H1 (cell line): Measurements from ENCODE around the gene CAPN14. TPM values are rescaled to one million over a fixed set of nuclear protein-coding genes. Genes with fewer than 3 reads are reported as not detected.

ENCODE experiments used
- CTCF ChIA-PET: fragments of 300-600 bp; sonication (Branson Sonifier 250); formaldehyde crosslinking; loops from one replicate; lab custom pipeline; 2021; ENCODE audit not compliant: partially characterized antibody; lab: Charles Lee
- POLR2A ChIA-PET: fragments of 300-600 bp; sonication (Branson Sonifier 250); formaldehyde crosslinking; loops from one replicate; lab custom pipeline; 2021; ENCODE audit warnings: inconsistent platforms; ENCODE audit not compliant: partially characterized antibody; lab: Charles Lee
- DNase-seq, 2 experiments: peaks; one replicate each; pipeline versions ENCODE4 v3.0.0 to v3.0.0-alpha.2; 2010 to 2022; ENCODE audit warnings: low spot score in 2 of 2, low read depth in 1 of 2, mixed read lengths in 1 of 2
- FAIRE-seq: peaks from 2 replicates; lab custom pipeline; 2011; peaks lifted over from hg19 to GRCh38; lab: Jason Lieb, UNC
- H2AFZ ChIP-seq: 2 replicates; pipeline ENCODE4 v1.8.1; 2012; ENCODE audit warnings: low read length, inconsistent platforms
- H2AK5ac ChIP-seq: 2 replicates; pipeline ENCODE4 v1.6.1; 2013; ENCODE audit warnings: low read depth, low read length
- H2BK120ac ChIP-seq: replicated peaks from 2 replicates; pipeline ENCODE3; 2013; ENCODE audit warnings: low read depth, low read length, inconsistent platforms
- H2BK12ac ChIP-seq: 2 replicates; pipeline ENCODE4 v1.6.1; 2013; ENCODE audit warnings: low read depth, low read length
- H2BK15ac ChIP-seq: 2 replicates; pipeline ENCODE4 v1.6.1; 2013; ENCODE audit warnings: low read length
- H2BK20ac ChIP-seq: 2 replicates; pipeline ENCODE4 v1.6.1; 2013; ENCODE audit warnings: low read length
- H2BK5ac ChIP-seq: 2 replicates; pipeline ENCODE4 v1.6.1; 2013; ENCODE audit warnings: low read depth, low read length
- H3K14ac ChIP-seq: 2 replicates; pipeline ENCODE4 v1.6.1; 2013; ENCODE audit warnings: inconsistent platforms; ENCODE audit not compliant: insufficient read length
- H3K18ac ChIP-seq: 2 replicates; pipeline ENCODE4 v1.6.1; 2013; ENCODE audit warnings: low read length; ENCODE audit errors: extremely low read depth
- H3K23ac ChIP-seq: 2 replicates; pipeline ENCODE4 v1.6.1; 2013; ENCODE audit warnings: inconsistent platforms; ENCODE audit not compliant: insufficient read length
- H3K23me2 ChIP-seq: 2 replicates; pipeline ENCODE4 v1.6.1; 2013; ENCODE audit warnings: low read depth, low read length
- H3K27ac ChIP-seq: 2 replicates; pipeline ENCODE4 v1.6.1; 2011; ENCODE audit warnings: low read depth, low read length, inconsistent platforms
- H3K27me3 ChIP-seq, 4 experiments: replicated peaks in 1 of 4; 1 replicate in 1 of 4; 2 replicates in 3 of 4; pipeline versions ENCODE4 v1.6.1 to v1.8.1; 2011 to 2013; ENCODE audit warnings: low read length in 3 of 4, mild to moderate bottlenecking in 3 of 4, inconsistent platforms in 2 of 4, mixed read lengths in 2 of 4, moderate library complexity in 1 of 4; ENCODE audit not compliant: control insufficient read depth in 3 of 4, insufficient read depth in 3 of 4; ENCODE audit errors: extremely low read depth in 1 of 4
- H3K36me3 ChIP-seq, 4 experiments: 2 replicates each; pipeline versions ENCODE4 v1.6.1 to v1.8.1; 2011 to 2013; ENCODE audit warnings: mild to moderate bottlenecking in 4 of 4, low read length in 3 of 4, moderate library complexity in 2 of 4, control low read depth in 1 of 4, inconsistent platforms in 1 of 4; ENCODE audit not compliant: insufficient read depth in 4 of 4, control insufficient read depth in 2 of 4
- H3K4ac ChIP-seq: replicated peaks from 2 replicates; pipeline ENCODE3; 2013; ENCODE audit warnings: low read length, low read depth, mixed read lengths, inconsistent platforms; ENCODE audit not compliant: insufficient read length
- H3K4me1 ChIP-seq, 4 experiments: replicated peaks in 1 of 4; 1 replicate in 1 of 4; 2 replicates in 3 of 4; pipeline versions ENCODE4 v1.6.1 to v1.8.1; 2011 to 2013; ENCODE audit warnings: low read length in 3 of 4, inconsistent platforms in 2 of 4, mixed read lengths in 1 of 4; ENCODE audit not compliant: insufficient read depth in 4 of 4, control insufficient read depth in 3 of 4
- H3K4me2 ChIP-seq, 2 experiments: 2 replicates each; pipeline versions ENCODE4 v1.6.1 to v1.8.1; 2011 to 2013; ENCODE audit warnings: low read depth in 2 of 2, low read length in 2 of 2, control low read depth in 1 of 2, inconsistent platforms in 1 of 2, mild to moderate bottlenecking in 1 of 2; ENCODE audit not compliant: insufficient read depth in 1 of 2
- H3K4me3 ChIP-seq, 4 experiments: fragments of 200-600, 300-600 bp in 1 of 4; sonication (generic), shearing (Covaris generic), sonication (Bioruptor Twin) in 1 of 4; 2 replicates each; pipeline versions ENCODE4 v1.5.1 to v1.8.1; 2011 to 2016; ENCODE audit warnings: low read length in 4 of 4, low read depth in 3 of 4, control low read depth in 2 of 4, inconsistent platforms in 2 of 4, mild to moderate bottlenecking in 2 of 4, mixed read lengths in 1 of 4, moderate library complexity in 1 of 4; ENCODE audit not compliant: insufficient read depth in 2 of 4; ENCODE audit errors: extremely low read depth in 1 of 4
- H3K56ac ChIP-seq: replicated peaks from 2 replicates; pipeline ENCODE3; 2013; ENCODE audit warnings: low read depth, mild to moderate bottlenecking, mixed read lengths, low read length, inconsistent platforms; ENCODE audit not compliant: insufficient read length
- H3K79me1 ChIP-seq: 2 replicates; pipeline ENCODE4 v1.6.1; 2013; ENCODE audit warnings: low read depth, low read length, control low read depth
- H3K79me2 ChIP-seq, 2 experiments: 2 replicates each; pipeline versions ENCODE4 v1.6.1 to v1.8.1; 2012 to 2013; ENCODE audit warnings: low read length in 2 of 2, mild to moderate bottlenecking in 2 of 2, inconsistent platforms in 1 of 2; ENCODE audit not compliant: insufficient read depth in 2 of 2, control insufficient read depth in 1 of 2
- H3K9ac ChIP-seq, 4 experiments: replicated peaks in 1 of 4; 1 replicate in 1 of 4; 2 replicates in 3 of 4; pipeline versions ENCODE4 v1.6.1 to v1.8.1; 2011 to 2013; ENCODE audit warnings: low read depth in 3 of 4, low read length in 3 of 4, control low read depth in 2 of 4, mild to moderate bottlenecking in 2 of 4, moderate library complexity in 2 of 4, inconsistent platforms in 1 of 4; ENCODE audit errors: extremely low read depth in 1 of 4
- H3K9me3 ChIP-seq, 2 experiments: 2 replicates each; pipeline versions ENCODE4 v1.6.1 to v1.8.1; 2012 to 2013; ENCODE audit warnings: mild to moderate bottlenecking in 2 of 2, moderate library complexity in 2 of 2, control low read depth in 1 of 2, inconsistent platforms in 1 of 2, low read depth in 1 of 2, low read length in 1 of 2, mixed read lengths in 1 of 2; ENCODE audit not compliant: insufficient read depth in 2 of 2
- H4K20me1 ChIP-seq, 2 experiments: replicated peaks in 1 of 2; 2 replicates each; pipeline versions ENCODE3 to v1.8.1; 2011 to 2013; ENCODE audit warnings: inconsistent platforms in 2 of 2, low read length in 2 of 2, mild to moderate bottlenecking in 1 of 2; ENCODE audit not compliant: insufficient read depth in 2 of 2, control insufficient read depth in 1 of 2
- H4K5ac ChIP-seq: 2 replicates; pipeline ENCODE4 v1.6.1; 2013; ENCODE audit warnings: low read length, low read depth, mixed read lengths, inconsistent platforms; ENCODE audit not compliant: insufficient read length
- H4K8ac ChIP-seq: 2 replicates; pipeline ENCODE4 v1.8.0; 2013; ENCODE audit warnings: mild to moderate bottlenecking, moderate library complexity, low read length, inconsistent platforms; ENCODE audit not compliant: insufficient read depth; ENCODE audit errors: extremely low read depth
- H4K91ac ChIP-seq: replicated peaks from 2 replicates; pipeline ENCODE3; 2013; ENCODE audit warnings: low read length, mixed read lengths, inconsistent platforms; ENCODE audit not compliant: insufficient read length
- CEBPB ChIP-seq: IDR thresholded peaks from 2 replicates; pipeline ENCODE4 v1.6.1; 2012; ENCODE audit warnings: low read depth, low read length
- CHD1 ChIP-seq: IDR thresholded peaks from 2 replicates; pipeline ENCODE4 v1.6.1; 2012; ENCODE audit warnings: low read depth, low read length, improper control_type of control experiment
- EZH2 ChIP-seq: fragments of 200-600 bp; sonication (generic); IDR thresholded peaks from 2 replicates; pipeline ENCODE4 v1.7.1; 2012; ENCODE audit warnings: low read depth, mild to moderate bottlenecking, moderate library complexity, low read length, inconsistent platforms; ENCODE audit not compliant: severe bottlenecking
- GTF2F1 ChIP-seq: IDR thresholded peaks from 2 replicates; pipeline ENCODE4 v1.6.1; 2012; ENCODE audit warnings: low read depth, low read length, improper control_type of control experiment, borderline replicate concordance
- JUND ChIP-seq: IDR thresholded peaks from 2 replicates; pipeline ENCODE4 v1.6.1; 2011; ENCODE audit warnings: mild to moderate bottlenecking, improper control_type of control experiment, low read length
- SAP30 ChIP-seq: fragments of 300-600 bp; sonication (generic); IDR thresholded peaks from 2 replicates; pipeline ENCODE4 v1.7.1; 2012; ENCODE audit warnings: low read length, moderate library complexity, mild to moderate bottlenecking, inconsistent platforms; ENCODE audit not compliant: insufficient read depth, insufficient replicate concordance
- SIX5 ChIP-seq: IDR thresholded peaks from 2 replicates; pipeline ENCODE4 v1.6.1; 2011; ENCODE audit warnings: mild to moderate bottlenecking, low read depth, low read length
- SP4 ChIP-seq: IDR thresholded peaks from 2 replicates; pipeline ENCODE4 v1.6.1; 2012; ENCODE audit warnings: low read length, inconsistent platforms
- TAF1 ChIP-seq: IDR thresholded peaks from 2 replicates; pipeline ENCODE4 v1.6.1; 2011; ENCODE audit warnings: mild to moderate bottlenecking, low read depth, low read length
- YY1 ChIP-seq: IDR thresholded peaks from 2 replicates; pipeline ENCODE4 v1.6.1; 2011; ENCODE audit warnings: low read depth, mild to moderate bottlenecking, low read length
- WGBS, 2 experiments: shearing (Covaris generic) in 1 of 2; methylation state at CpG; one replicate each; pipeline versions ENCODE4 v1.1.6 to v1.1.7; 2013 to 2015; ENCODE audit warnings: low lambda C conversion rate in 2 of 2, mixed read lengths in 2 of 2, inconsistent platforms in 1 of 2, low coverage in 1 of 2, missing lambda C conversion rate in 1 of 2; ENCODE audit not compliant: insufficient replicate concordance in 2 of 2, insufficient coverage in 1 of 2, insufficient read length in 1 of 2; ENCODE audit errors: extremely low coverage in 1 of 2, missing lambda C conversion rate in 1 of 2; 5-methylcytosine and 5-hydroxymethylcytosine counted together
- polyA plus RNA-seq, 7 experiments: library from polyadenylated mRNA; depleted of rRNA in 3 of 7; stranded (reverse) in 5 of 7; unstranded in 2 of 7; fragments of >200 nt in 5 of 7; fragments of 200-250 nt in 2 of 7; gene quantifications; 1 replicate in 5 of 7; 2 replicates in 1 of 7; 4 replicates in 1 of 7; pipeline versions ENCODE4 v1.2.1 to v1.2.3, GENCODE V29; 2011 to 2013; ENCODE audit warnings: missing spikeins in 2 of 7, mixed read lengths in 2 of 7
- total RNA-seq: library from RNA; stranded (reverse); fragmentation: NEBNext Ultra II Directional; extraction: Animal tissue kit (Norgen Biotek cat#: 25700); gene quantifications from 2 replicates; pipeline ENCODE4 v1.2.1, GENCODE V29; 2021
- TF ChIP-seq, protein P1 (sequence below): IDR thresholded peaks from 2 replicates; pipeline ENCODE4 v1.6.1; 2011; ENCODE audit warnings: low read depth, mild to moderate bottlenecking, low read length; ENCODE audit not compliant: insufficient read depth

Gene CAPN14
- total and polyA plus RNA-seq, 2 of the 8 experiments (the other 6 are each of a cell fraction or from before 2014, with no cell fraction given) = 0.07 TPM; not detected in 1

GRCh38 chr2:31204783-31205182 is 12.5 kb downstream of the CAPN14 start:
- Histone ChIP-seq H3K79me2 (no peaks in the 10 kb centered on the region), H3K14ac (no peak overlapping the region), H2BK5ac (no peak overlapping the region), H3K27me3 (no peaks in the 10 kb centered on the region), H2BK120ac (no peak overlapping the region), H3K27ac (no peak overlapping the region), H2AFZ (no peak overlapping the region), H2BK12ac (no peak overlapping the region), H4K5ac (no peak overlapping the region), H3K23ac (no peak overlapping the region), H3K36me3 (no peaks in the 10 kb centered on the region), H3K4me2 (no peak overlapping the region), H2AK5ac (no peak overlapping the region), H4K91ac (no peak overlapping the region), H3K9ac (no peak overlapping the region), H3K79me1 (no peaks in the 10 kb centered on the region), H3K4ac (no peak overlapping the region), H3K23me2 (peaks cover 2% of the 10 kb centered on the region; the same call in 1 of the 2 replicates), H2BK20ac (no peak overlapping the region), H3K56ac (no peak overlapping the region), H2BK15ac (no peak overlapping the region), H3K9me3 (no peaks in the 10 kb centered on the region), H3K18ac (no peak overlapping the region), H4K20me1 (peaks cover 0 to 2% of the 10 kb centered on the region in 2 experiments), H3K4me3 (no peak overlapping the region), H4K8ac (no peak overlapping the region), H3K4me1 (no peaks in the 10 kb centered on the region)
- WGBS, 2 experiments = 90% methylated on average over 5 of the region's 6 CpGs; no CpG with 5 or more reads in 1 of the 2 experiments
- ChIA-PET POLR2A (no interaction called here), CTCF (interaction anchor here (1.6 kb wide), 1 partner anchor 11 kb away, joined by 4 read pairs; no protein-coding TSS in a partner anchor)
- FAIRE-seq = no peak
- DNase-seq = no peak
- TF ChIP-seq SP4 (no peak), JUND (no peak), CHD1 (no peak), GTF2F1 (no peak), EZH2 (no peak), YY1 (no peak), CEBPB (no peak), TAF1 (no peak), SAP30 (no peak), SIX5 (no peak)
- TF ChIP-seq, protein P1, sequence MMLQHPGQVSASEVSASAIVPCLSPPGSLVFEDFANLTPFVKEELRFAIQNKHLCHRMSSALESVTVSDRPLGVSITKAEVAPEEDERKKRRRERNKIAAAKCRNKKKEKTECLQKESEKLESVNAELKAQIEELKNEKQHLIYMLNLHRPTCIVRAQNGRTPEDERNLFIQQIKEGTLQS = no peak
